Liver (tissue), 9 donors: ENCODE data around the gene CCNL1. TPM values are rescaled to one million over a fixed set of nuclear protein-coding genes. Genes with fewer than 3 reads are reported as not detected.

Source experiments
- DNase-seq: peaks from one replicate; pipeline ENCODE4 v3.0.0-alpha.2; 2017; ENCODE audit warnings: low spot score
- H3K27ac ChIP-seq, 2 donors: one replicate each; pipeline ENCODE4 v1.7.0; 2013; ENCODE audit warnings: inconsistent platforms in 2 of 2, low read length in 2 of 2, control low read depth in 1 of 2, low read depth in 1 of 2, mild to moderate bottlenecking in 1 of 2
- H3K27me3 ChIP-seq, 4 donors: one replicate each; pipeline versions ENCODE4 v1.6.1 to v1.7.0; 2013; ENCODE audit warnings: low read length in 3 of 4, inconsistent platforms in 1 of 4, mild to moderate bottlenecking in 1 of 4, moderate library complexity in 1 of 4; ENCODE audit not compliant: control insufficient read depth in 4 of 4, insufficient read depth in 4 of 4
- H3K36me3 ChIP-seq, 4 donors: one replicate each; pipeline versions ENCODE4 v1.6.1 to v1.7.0; 2013; ENCODE audit warnings: low read length in 3 of 4, mild to moderate bottlenecking in 3 of 4, low read depth in 1 of 4, moderate library complexity in 1 of 4; ENCODE audit not compliant: control insufficient read depth in 4 of 4, insufficient read depth in 3 of 4
- H3K4me1 ChIP-seq, 4 donors: one replicate each; pipeline versions ENCODE4 v1.6.1 to v1.7.0; 2013; ENCODE audit warnings: low read length in 3 of 4, mild to moderate bottlenecking in 3 of 4, moderate library complexity in 1 of 4; ENCODE audit not compliant: control insufficient read depth in 4 of 4, insufficient read depth in 4 of 4
- H3K4me3 ChIP-seq, 3 donors: one replicate each; pipeline versions ENCODE4 v1.6.1 to v1.7.0; 2013; ENCODE audit warnings: low read length in 3 of 3, control low read depth in 1 of 3, low read depth in 1 of 3, mild to moderate bottlenecking in 1 of 3
- H3K9ac ChIP-seq, 2 donors: one replicate each; pipeline ENCODE4 v1.7.0; 2013; ENCODE audit warnings: low read length in 2 of 2, mild to moderate bottlenecking in 2 of 2, moderate library complexity in 2 of 2, control low read depth in 1 of 2, low read depth in 1 of 2
- H3K9me3 ChIP-seq, 4 donors: one replicate each; pipeline versions ENCODE4 v1.6.1 to v1.7.0; 2013; ENCODE audit warnings: low read length in 3 of 4; ENCODE audit not compliant: control insufficient read depth in 4 of 4
- CTCF ChIP-seq: fragments of 150-350 bp; IDR thresholded peaks from 2 replicates; pipeline ENCODE4 v1.5.1; 2017; ENCODE audit warnings: improper control_type of control experiment, low read depth, low read length; ENCODE audit not compliant: missing input control
- EGR1 ChIP-seq, 2 donors: IDR thresholded peaks; 2 replicates each; pipeline ENCODE4 v1.6.1; 2016 to 2018; ENCODE audit warnings: antibody characterized with exemption in 2 of 2, low read depth in 2 of 2
- FOXA1 ChIP-seq: IDR thresholded peaks from 2 replicates; pipeline ENCODE4 v1.6.1; 2016; ENCODE audit warnings: antibody characterized with exemption
- FOXA2 ChIP-seq: IDR thresholded peaks from 2 replicates; pipeline ENCODE4 v1.6.1; 2016; ENCODE audit warnings: antibody characterized with exemption
- GABPA ChIP-seq, 2 donors: IDR thresholded peaks in 1 of 2; conservative IDR thresholded peaks in 1 of 2; 2 replicates each; pipeline ENCODE4 v1.6.1; 2016; ENCODE audit warnings: antibody characterized with exemption in 2 of 2, mild to moderate bottlenecking in 1 of 2, moderate library complexity in 1 of 2
- HNF4A ChIP-seq, 2 donors: conservative IDR thresholded peaks; 2 replicates each; pipeline ENCODE4 v1.6.1; 2016; ENCODE audit warnings: antibody characterized with exemption in 2 of 2, mild to moderate bottlenecking in 2 of 2
- HNF4G ChIP-seq: IDR thresholded peaks from 2 replicates; pipeline ENCODE4 v1.6.1; 2016; ENCODE audit warnings: antibody characterized with exemption
- JUND ChIP-seq, 2 donors: IDR thresholded peaks; 2 replicates each; pipeline ENCODE4 v1.6.1; 2016; ENCODE audit warnings: antibody characterized with exemption in 2 of 2
- MAX ChIP-seq: IDR thresholded peaks from 2 replicates; pipeline ENCODE4 v1.6.1; 2016; ENCODE audit warnings: antibody characterized with exemption
- NR2F2 ChIP-seq: IDR thresholded peaks from 2 replicates; pipeline ENCODE4 v1.6.1; 2016; ENCODE audit warnings: antibody characterized with exemption
- RAD21 ChIP-seq, 2 donors: IDR thresholded peaks; 2 replicates each; pipeline ENCODE4 v1.6.1; 2016; ENCODE audit warnings: antibody characterized with exemption in 2 of 2, mild to moderate bottlenecking in 2 of 2
- RXRA ChIP-seq, 2 donors: IDR thresholded peaks; 2 replicates each; pipeline ENCODE4 v1.6.1; 2017 to 2018; ENCODE audit warnings: antibody characterized with exemption in 2 of 2, mild to moderate bottlenecking in 1 of 2
- SP1 ChIP-seq: IDR thresholded peaks from 2 replicates; pipeline ENCODE4 v1.6.1; 2018; ENCODE audit warnings: antibody characterized with exemption, mild to moderate bottlenecking
- TAF1 ChIP-seq: conservative IDR thresholded peaks from 2 replicates; pipeline ENCODE4 v1.6.1; 2016; ENCODE audit warnings: antibody characterized with exemption, mild to moderate bottlenecking
- YY1 ChIP-seq: IDR thresholded peaks from 2 replicates; pipeline ENCODE4 v1.6.1; 2016; ENCODE audit warnings: antibody characterized with exemption, mild to moderate bottlenecking
- WGBS: extraction: QIAGEN DNeasy Blood & Tissue Kit; methylation state at CpG from one replicate; pipeline ENCODE4 v1.1.7; 2013; 5-methylcytosine and 5-hydroxymethylcytosine counted together
- polyA plus RNA-seq, 2 donors: library from polyadenylated mRNA; stranded (reverse) in 1 of 2; unstranded in 1 of 2; fragments of 200-250 nt in 1 of 2; fragments of >200 nt in 1 of 2; fragmentation: Nextera tagmentation in 1 of 2; extraction: Ambion mirVana in 1 of 2; gene quantifications; one replicate each; pipeline versions ENCODE4 v1.2.1 to v1.2.3, GENCODE V29; 2013 to 2015
- total RNA-seq, 2 donors: library from RNA; depleted of rRNA; stranded (reverse); fragments of >200 nt; gene quantifications; one replicate each; pipeline ENCODE4 v1.2.3, GENCODE V29; 2014
- TF ChIP-seq, protein P1 (sequence below): IDR thresholded peaks from 2 replicates; pipeline ENCODE4 v1.6.1; 2016; ENCODE audit warnings: antibody characterized with exemption, mild to moderate bottlenecking
- TF ChIP-seq, protein P2 (sequence below): IDR thresholded peaks from 2 replicates; pipeline ENCODE4 v1.6.1; 2016; ENCODE audit warnings: antibody characterized with exemption
- TF ChIP-seq, protein P3 (sequence below): IDR thresholded peaks from 2 replicates; pipeline ENCODE4 v1.6.1; 2016; ENCODE audit warnings: antibody characterized with exemption
- donor health status: healthy.
- donor health status: healthy.
- donor health status: healthy.
- donor health status: healthy.
- donor health status: healthy.

Gene CCNL1
- total and polyA plus RNA-seq, 4 donors, result 22.7 to 163 (median 95.0) TPM

DNA sequence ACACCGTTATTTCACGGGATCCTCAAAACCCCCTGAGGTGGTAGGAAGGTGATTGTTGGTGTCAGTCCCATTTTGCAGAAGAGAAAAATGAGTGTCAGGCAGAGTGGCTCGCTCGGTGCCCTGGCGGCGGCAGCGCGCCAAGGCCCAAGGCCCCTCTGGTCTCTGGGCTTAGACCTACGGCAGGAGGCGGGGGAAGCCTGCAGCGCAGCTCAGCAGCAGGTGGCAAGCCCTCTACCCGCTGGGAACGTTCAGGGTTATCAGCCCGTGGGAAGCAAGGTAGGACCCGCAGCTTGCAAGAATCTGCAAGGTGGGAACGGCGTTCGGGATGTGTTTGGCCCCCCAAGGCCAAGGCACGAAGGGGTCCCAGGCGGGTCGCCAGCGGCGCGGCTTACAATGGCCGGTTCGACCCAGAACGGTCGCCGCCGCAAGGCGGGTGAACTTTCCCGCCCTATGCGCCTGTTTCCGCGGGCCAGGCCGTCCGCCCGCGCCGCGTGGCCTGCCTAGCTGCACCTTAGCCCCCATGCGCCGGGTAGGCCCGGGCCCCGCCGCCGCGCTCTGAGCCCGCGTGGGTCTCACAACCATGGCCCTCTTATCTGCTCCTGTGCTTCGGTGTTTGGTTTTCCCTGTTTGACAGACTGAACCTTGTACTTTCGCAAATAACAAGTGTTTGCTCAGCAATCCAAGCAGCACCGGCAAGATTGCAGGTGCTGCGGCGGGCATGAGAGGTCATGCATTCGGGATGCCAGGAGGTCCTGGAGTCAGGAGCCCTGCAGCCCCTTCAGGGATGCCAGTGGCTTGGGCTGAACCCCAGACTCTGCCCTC, 39.7 kb downstream of the CCNL1 start (continued):
- TF ChIP-seq, protein P1, sequence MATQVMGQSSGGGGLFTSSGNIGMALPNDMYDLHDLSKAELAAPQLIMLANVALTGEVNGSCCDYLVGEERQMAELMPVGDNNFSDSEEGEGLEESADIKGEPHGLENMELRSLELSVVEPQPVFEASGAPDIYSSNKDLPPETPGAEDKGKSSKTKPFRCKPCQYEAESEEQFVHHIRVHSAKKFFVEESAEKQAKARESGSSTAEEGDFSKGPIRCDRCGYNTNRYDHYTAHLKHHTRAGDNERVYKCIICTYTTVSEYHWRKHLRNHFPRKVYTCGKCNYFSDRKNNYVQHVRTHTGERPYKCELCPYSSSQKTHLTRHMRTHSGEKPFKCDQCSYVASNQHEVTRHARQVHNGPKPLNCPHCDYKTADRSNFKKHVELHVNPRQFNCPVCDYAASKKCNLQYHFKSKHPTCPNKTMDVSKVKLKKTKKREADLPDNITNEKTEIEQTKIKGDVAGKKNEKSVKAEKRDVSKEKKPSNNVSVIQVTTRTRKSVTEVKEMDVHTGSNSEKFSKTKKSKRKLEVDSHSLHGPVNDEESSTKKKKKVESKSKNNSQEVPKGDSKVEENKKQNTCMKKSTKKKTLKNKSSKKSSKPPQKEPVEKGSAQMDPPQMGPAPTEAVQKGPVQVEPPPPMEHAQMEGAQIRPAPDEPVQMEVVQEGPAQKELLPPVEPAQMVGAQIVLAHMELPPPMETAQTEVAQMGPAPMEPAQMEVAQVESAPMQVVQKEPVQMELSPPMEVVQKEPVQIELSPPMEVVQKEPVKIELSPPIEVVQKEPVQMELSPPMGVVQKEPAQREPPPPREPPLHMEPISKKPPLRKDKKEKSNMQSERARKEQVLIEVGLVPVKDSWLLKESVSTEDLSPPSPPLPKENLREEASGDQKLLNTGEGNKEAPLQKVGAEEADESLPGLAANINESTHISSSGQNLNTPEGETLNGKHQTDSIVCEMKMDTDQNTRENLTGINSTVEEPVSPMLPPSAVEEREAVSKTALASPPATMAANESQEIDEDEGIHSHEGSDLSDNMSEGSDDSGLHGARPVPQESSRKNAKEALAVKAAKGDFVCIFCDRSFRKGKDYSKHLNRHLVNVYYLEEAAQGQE, result peak; percentile 79
- TF ChIP-seq RAD21 (IDR thresholded peaks at IDR 0.05) (peak; percentile 40 to 68), RXRA (IDR thresholded peaks at IDR 0.05) (peak; percentile 89 to 93), JUND (IDR thresholded peaks at IDR 0.05) (peak; percentile 71 to 79), NR2F2 (no peak), FOXA2 (peak; percentile 81)

DNA sequence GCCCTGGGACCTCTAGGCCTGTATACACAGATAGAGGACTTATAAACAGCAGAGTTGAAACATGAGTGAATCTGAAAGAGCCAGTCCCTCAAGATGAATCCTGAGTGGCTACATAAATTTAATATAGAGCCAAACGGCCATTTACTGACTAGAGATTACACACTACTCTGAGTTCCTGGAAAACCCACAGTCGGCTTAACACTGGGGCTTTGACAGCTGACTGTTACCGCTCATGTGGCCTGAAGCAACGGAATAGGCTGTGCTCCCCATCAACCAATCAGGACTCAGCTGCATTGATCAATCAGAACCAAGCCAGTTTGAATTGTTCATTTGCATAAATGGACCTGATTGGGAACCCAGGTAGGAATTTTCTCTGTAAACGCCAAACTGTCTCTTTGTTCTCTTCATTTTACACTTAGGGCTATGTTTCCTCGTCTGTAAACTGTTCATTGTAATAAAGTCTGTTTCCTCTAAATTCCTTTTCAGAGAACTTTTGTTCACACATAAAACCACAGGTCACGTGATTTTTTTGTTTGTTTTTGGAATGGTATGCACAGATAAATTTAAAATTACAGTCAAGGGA, 40.5 kb downstream of the CCNL1 start:
- WGBS, result 28% methylated on average over 7 of the region's 7 CpGs
- no peak for DNase-seq

More for the DNA sequence above, 40.5 kb downstream of the CCNL1 start:
- Histone ChIP-seq H3K9me3 (no peaks in the 10 kb centered on the region), H3K36me3 (no peaks in the 10 kb centered on the region), H3K4me3 (no peak overlapping the region), H3K9ac (peak overlapping the region in 1 of 2 donors; percentile 26), H3K27me3 (no peaks in the 10 kb centered on the region), H3K4me1 (peaks cover 4 to 48% (median 36%) of the 10 kb centered on the region in 4 donors), H3K27ac (peak overlapping the region; percentile 92 to 97)
- TF ChIP-seq HNF4A (conservative IDR thresholded peaks at IDR 0.05) (peak in 1 of 2 donors; percentile 29), JUND (IDR thresholded peaks at IDR 0.05) (no peak), MAX (peak; percentile 42), FOXA1 (no peak), FOXA2 (no peak), RXRA (IDR thresholded peaks at IDR 0.05) (peak in 1 of 2 donors; percentile 27), GABPA (IDR thresholded peaks at IDR 0.05 in 1 of 2, conservative IDR thresholded peaks at IDR 0.05 in 1 of 2) (peak in 1 of 2 donors; percentile 10), HNF4G (no peak), TAF1 (no peak), RAD21 (IDR thresholded peaks at IDR 0.05) (no peak), SP1 (peak; percentile 75), EGR1 (IDR thresholded peaks at IDR 0.05; ENCODE audit: low read depth in 2 of 2) (no peak), YY1 (peak; percentile 77), CTCF (no peak), NR2F2 (no peak)
- TF ChIP-seq, protein P1, result peak; percentile 72
- TF ChIP-seq, protein P2, sequence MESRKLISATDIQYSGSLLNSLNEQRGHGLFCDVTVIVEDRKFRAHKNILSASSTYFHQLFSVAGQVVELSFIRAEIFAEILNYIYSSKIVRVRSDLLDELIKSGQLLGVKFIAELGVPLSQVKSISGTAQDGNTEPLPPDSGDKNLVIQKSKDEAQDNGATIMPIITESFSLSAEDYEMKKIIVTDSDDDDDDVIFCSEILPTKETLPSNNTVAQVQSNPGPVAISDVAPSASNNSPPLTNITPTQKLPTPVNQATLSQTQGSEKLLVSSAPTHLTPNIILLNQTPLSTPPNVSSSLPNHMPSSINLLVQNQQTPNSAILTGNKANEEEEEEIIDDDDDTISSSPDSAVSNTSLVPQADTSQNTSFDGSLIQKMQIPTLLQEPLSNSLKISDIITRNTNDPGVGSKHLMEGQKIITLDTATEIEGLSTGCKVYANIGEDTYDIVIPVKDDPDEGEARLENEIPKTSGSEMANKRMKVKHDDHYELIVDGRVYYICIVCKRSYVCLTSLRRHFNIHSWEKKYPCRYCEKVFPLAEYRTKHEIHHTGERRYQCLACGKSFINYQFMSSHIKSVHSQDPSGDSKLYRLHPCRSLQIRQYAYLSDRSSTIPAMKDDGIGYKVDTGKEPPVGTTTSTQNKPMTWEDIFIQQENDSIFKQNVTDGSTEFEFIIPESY, result peak; percentile 25
- TF ChIP-seq, protein P3, sequence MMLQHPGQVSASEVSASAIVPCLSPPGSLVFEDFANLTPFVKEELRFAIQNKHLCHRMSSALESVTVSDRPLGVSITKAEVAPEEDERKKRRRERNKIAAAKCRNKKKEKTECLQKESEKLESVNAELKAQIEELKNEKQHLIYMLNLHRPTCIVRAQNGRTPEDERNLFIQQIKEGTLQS, result no peak
